ENCODE measurements around the gene DPPA5. TPM values are rescaled to one million over a fixed set of nuclear protein-coding genes. Genes with fewer than 3 reads are reported as not detected.
A peak's percentile ranks its signal among the peaks of the same experiment; 100 is the strongest.

Gene DPPA5
- total and polyA plus RNA-seq, 2 experiments from 2014 or later: 3.0 to 12.9 TPM

GRCh38 chr6:73389854-73390253 is 35.8 kb upstream of the DPPA5 start:
- Histone ChIP-seq H3K36me3 (ENCODE audit: insufficient read depth) (no peaks in the 10 kb centered on the region), H2AFZ (no peak overlapping the region), H3K79me2 (replicated peaks; ENCODE audit: insufficient read depth) (no peaks in the 10 kb centered on the region), H3K4me3 (no peak overlapping the region), H3K27me3 (ENCODE audit: insufficient read depth) (peaks cover 4% of the 10 kb centered on the region; the same call in 1 of the 2 replicates), H4K20me1 (replicated peaks; ENCODE audit: insufficient read depth) (no peaks in the 10 kb centered on the region), H3K4me2 (peak overlapping the region; percentile 79), H3K9me2 (ENCODE audit: insufficient read depth) (no peaks in the 10 kb centered on the region), H3K4me1 (ENCODE audit: insufficient read depth) (peaks cover 8% of the 10 kb centered on the region), H3K27ac (ENCODE audit: low read depth) (no peak overlapping the region), H3F3A (replicated peaks; ENCODE audit: low read depth) (0 out of 2 replicates have a peak, but pooled peaks cover 9% of the 10 kb centered on the region)
- Mint-ChIP-seq H3K9me3 (no peaks in the 10 kb centered on the region; the same call in 2 of the 3 replicates), H3K27me3 (ENCODE audit: insufficient read depth, low read depth, poor library complexity) (peaks cover 2% of the 10 kb centered on the region), H3K4me1 (peaks cover 10% of the 10 kb centered on the region; the same call in 2 of the 3 replicates), H3K27ac (no peak overlapping the region), H3K36me3 (ENCODE audit: low read depth) (no peaks in the 10 kb centered on the region), H3K4me3 (peak overlapping the region; percentile 79; the same call in 2 of the 3 replicates)
- DNase-seq (ENCODE audit: low spot score) (peak; percentile 67), ATAC-seq (peak; percentile 14)
- TF ChIP-seq REST (IDR thresholded peaks at IDR 0.05; ENCODE audit: unreplicated experiment) (no peak), EZH2phosphoT487 (IDR thresholded peaks at IDR 0.05; ENCODE audit: unreplicated experiment) (no peak), POLR2AphosphoS5 (IDR thresholded peaks at IDR 0.05; ENCODE audit: low read depth) (peak; percentile 41; the same call in 1 of the 2 replicates)

GRCh38 chr6:73388800-73389512 is 34.9 kb upstream of the DPPA5 start:
- H3K9me3 Mint-ChIP-seq: no peaks in the 10 kb centered on the region; the same call in 2 of the 3 replicates
- H3K27ac Mint-ChIP-seq: no peak overlapping the region; the same call in 1 of the 2 replicates
- Histone ChIP-seq H3K4me1 (ENCODE audit: insufficient read depth) (peaks cover 8% of the 10 kb centered on the region), H4K20me1 (replicated peaks; ENCODE audit: insufficient read depth) (no peaks in the 10 kb centered on the region), H3K4me3 (peak overlapping the region; percentile 53), H2AFZ (peak overlapping the region; percentile 1; the same call in 1 of the 2 replicates), H3K79me2 (replicated peaks; ENCODE audit: insufficient read depth) (no peaks in the 10 kb centered on the region), H3K36me3 (ENCODE audit: insufficient read depth) (no peaks in the 10 kb centered on the region), H3K9me2 (ENCODE audit: insufficient read depth) (no peaks in the 10 kb centered on the region), H3F3A (replicated peaks; ENCODE audit: low read depth) (0 out of 2 replicates have a peak, but pooled peaks cover 9% of the 10 kb centered on the region), H3K27ac (ENCODE audit: low read depth) (peak overlapping the region; percentile 6; the same call in 1 of the 2 replicates), H3K4me2 (peak overlapping the region; percentile 79), H3K27me3 (ENCODE audit: insufficient read depth) (peaks cover 4% of the 10 kb centered on the region; the same call in 1 of the 2 replicates)
- H3K36me3 Mint-ChIP-seq (ENCODE audit: low read depth): no peaks in the 10 kb centered on the region
- H3K27me3 Mint-ChIP-seq (ENCODE audit: insufficient read depth, low read depth, poor library complexity): peaks cover 2% of the 10 kb centered on the region
- TF ChIP-seq ZNF331 (CRISPR knock-in tag; IDR thresholded peaks at IDR 0.05; ENCODE audit: low read depth): no peak
- peak; percentile 54 for TF ChIP-seq CREB1 (CRISPR knock-in tag; IDR thresholded peaks at IDR 0.05; ENCODE audit: low read depth)
- TF ChIP-seq CTCF (conservative IDR thresholded peaks at IDR 0.05; ENCODE audit: low read depth in 2 of 2): peak; percentile 83 to 93
- TF ChIP-seq NANOG (IDR thresholded peaks at IDR 0.05; ENCODE audit: borderline replicate concordance): no peak
- no peak for TF ChIP-seq REST (IDR thresholded peaks at IDR 0.05; ENCODE audit: unreplicated experiment)
- ATAC-seq (peak; percentile 97), DNase-seq (ENCODE audit: low spot score) (peak; percentile 95)
- peak overlapping the region; percentile 79 for H3K4me3 Mint-ChIP-seq
- H3K4me1 Mint-ChIP-seq: peaks cover 10% of the 10 kb centered on the region; the same call in 2 of the 3 replicates
